Activated T-helper 1 cell treated with anti-CD3 and anti-CD28 coated beads, Interleukin-2, amount 50 U/mL, for 16 hours (primary cell): Measurements from ENCODE around the gene ADGRG6.
"Not testable (repeated sequence)": the region's sequence is repeated elsewhere in the genome, so short reads cannot be mapped to it uniquely, and the experiment has no call there.

Source experiments
- DNase-seq, 2 donors: peaks; one replicate each; pipeline ENCODE4 v3.0.0-alpha.2; 2020; ENCODE audit warnings: low read depth in 1 of 2, low spot score in 1 of 2

ADGRG6 gene

DNA sequence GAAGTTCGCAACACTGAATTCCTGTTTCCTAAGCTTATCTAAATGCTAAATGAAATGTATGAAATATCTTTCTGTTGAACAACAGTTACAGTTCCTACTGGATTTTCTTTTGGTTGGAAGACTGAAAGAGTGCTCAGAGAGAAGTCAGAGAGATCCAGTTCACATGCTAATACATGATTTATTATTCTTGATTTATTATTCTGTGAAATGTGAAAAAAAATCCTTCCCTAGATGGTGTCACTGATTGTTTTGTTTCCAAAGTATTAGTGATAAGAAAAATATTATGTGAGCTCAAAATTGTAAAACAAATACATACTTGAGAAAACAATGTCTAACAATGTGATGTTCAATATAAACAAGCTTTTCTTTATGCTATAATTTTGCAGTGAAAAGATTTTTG is 42.1 kb downstream of the ADGRG6 start:
- DNase-seq, result no peak

DNA sequence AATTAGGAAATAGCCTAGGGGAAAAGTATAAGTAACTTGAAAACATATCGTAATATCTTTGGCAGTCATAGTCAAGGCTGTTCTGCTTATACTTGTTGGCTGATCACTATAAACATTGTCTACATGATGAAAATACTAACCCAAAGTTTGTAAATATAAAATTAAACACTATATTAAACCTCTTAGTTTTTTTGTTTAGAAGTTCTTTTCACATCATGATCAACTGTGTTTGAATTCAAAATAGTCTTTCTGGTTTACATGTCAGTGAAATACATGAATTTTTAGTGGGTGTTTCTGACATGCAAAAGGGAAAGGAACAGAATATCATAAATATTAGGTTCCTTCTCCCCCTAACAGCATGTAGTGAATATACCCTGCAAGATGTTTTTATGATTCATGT is 43.5 kb downstream of the ADGRG6 start:
- DNase-seq, result no peak

DNA sequence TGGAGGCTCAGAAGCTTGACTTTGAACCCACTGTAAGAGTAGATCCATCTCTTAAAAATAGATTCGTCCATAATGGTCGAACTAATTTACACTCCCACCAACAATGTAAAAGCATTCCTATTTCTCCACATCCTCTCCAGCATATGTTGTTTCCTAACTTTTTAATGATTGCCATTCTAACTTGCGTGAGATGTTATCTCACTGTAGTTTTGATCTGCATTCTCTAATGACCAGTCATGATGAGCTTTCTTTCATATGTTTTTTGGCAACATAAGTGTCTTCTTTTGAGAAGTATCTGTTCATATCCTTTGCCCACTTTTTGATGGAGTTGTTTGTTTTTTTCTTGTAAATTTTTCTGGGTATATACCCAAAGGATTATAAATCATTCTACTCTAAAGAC is 44.4 kb downstream of the ADGRG6 start:
- DNase-seq, result not testable (repeated sequence)

DNA sequence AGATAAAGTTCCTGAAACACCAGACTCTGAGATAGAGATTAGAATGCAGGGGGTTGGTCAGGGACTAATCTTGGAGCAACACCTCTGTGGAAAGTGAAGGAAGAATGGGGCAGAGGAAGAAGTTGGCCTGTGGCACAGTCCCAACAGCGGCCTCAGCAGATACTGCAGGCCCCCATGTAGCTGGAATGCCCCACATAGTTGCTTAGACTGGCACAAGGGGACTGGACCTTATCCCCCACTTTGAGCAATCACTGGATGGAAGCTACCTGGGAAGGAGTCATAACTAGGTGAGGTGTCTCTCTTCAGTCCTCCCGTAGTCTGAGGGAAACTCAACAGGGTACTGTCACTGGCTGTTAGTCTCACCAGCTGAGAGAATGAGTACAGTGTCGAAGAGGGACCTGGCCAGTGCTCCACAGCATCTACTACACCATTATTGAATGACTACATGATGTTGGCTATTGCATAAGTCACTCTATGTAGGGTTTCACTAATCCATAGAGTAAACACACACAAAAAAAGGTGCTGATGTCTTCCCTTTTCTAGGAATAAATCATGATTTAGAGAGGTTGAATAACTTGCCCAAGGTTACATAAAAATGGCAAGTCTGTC is 47.5 kb downstream of the ADGRG6 start:
- no peak for DNase-seq

DNA sequence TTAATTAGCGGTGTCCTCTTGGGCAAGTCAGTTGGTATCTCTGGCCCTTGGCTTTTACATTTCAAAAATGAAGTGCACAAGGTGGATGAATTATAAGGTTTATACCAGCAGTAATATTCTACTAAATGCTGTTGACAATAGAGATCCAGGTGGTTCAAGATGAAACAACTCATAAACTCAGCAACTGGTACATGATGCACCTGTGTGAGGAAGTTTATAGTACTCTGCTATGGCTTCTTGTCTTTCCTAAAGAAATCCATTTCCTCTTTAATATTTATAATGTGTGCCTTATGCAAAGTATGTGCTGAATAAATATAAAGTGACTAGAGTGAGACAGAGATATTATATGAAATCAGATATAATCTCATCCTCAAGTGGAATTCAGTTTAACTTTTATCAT is 48.5 kb downstream of the ADGRG6 start:
- DNase-seq, result no peak

DNA sequence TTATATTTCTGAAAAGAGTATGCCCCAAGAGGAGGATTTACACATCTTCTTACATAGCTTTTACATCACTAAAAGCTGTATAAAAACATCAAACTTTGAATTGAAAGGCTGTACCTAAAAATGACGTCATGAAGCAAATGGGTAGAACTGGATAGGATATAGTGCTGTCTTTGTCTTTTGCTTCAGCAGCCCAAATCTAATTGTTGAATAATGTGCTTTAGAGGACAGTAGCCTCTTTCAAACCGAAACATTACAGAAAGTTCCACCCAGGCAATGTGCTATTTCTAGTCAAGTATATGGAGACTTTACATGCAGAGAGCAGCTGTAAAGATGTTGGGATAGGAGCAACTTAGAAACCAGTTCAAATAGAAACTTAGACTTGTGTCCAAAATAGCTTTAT is 51.9 kb downstream of the ADGRG6 start:
- no peak for DNase-seq

DNA sequence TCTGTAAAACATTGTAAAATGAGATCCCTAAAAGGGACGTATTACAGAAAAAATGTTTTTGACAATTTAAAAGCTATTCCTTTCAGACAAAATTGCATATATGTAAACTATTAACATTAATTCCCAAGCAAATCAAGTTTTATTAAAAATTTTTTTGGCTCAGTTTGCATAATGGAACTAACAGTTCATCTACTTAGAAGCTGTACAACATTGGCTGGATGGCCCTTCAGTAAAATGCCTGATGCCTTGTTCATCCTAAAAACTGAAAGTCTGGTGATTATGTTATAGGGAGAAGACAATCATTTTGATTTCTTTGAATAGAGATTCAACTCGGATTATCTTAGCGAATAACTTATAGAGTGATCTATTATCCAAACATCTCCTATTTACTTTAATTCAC is 52.8 kb downstream of the ADGRG6 start:
- no peak for DNase-seq

DNA sequence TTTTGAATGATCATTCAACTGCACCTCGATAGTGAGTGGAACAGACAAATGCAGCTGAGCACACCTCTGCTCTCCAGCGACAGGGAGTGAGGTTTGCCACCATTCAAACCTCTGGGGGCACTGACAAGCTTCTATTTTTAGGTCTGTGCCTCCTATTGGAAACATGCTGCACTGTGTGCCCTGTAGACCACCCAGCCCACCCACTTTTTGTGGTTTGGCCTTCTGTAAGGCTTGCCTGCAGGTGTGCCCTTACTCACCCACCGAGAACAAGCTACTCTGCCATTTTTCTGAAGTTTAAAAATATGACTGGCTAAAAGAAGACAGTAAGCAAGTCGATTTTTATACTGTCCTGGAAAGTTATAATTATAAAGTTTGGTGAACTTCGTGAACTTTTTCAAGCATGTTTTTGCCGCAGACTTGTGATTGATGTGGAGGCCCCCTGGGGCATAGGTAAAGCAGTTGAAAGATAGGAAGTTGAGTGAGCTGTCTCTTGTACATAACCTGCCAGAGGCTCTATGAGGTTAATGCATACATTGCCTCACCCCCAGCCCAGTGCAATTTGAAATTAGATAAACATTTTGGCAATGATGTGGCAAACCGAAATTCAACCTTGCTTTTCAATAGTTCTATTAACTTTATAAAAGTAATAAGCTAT is 53.8 kb downstream of the ADGRG6 start:
- DNase-seq, result no peak

DNA sequence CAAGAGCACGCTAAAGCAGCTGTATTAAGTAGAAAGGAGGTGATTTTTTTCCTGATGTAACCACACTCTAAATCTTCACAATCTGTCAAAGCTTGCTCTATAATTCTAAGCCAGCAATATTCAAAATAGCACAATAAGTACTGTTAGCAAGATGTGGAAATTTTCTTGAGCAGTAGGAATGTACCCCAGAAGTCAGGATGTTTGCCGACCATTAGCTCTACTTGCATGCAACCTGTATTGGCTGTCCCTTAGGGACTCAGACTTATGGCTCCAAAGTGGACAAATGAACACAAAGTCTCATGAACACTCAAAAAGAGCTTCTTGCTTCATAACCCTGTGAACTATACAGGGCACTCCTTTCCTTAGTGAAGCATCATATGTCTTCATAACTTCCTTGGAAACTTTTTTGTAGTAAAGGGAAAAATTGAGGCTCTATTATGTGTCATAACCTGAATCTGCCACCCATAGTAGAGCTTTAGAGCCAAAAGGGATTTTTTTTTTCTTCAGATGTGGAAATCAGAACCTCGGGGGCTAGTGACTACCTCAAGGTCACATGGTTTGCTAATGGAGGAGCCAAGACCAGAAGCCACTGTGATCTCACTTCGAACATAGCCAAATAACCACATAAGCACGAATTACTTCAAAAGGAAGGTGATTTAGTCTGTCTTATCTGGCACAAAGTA is 54.5 kb downstream of the ADGRG6 start:
- no peak for DNase-seq

DNA sequence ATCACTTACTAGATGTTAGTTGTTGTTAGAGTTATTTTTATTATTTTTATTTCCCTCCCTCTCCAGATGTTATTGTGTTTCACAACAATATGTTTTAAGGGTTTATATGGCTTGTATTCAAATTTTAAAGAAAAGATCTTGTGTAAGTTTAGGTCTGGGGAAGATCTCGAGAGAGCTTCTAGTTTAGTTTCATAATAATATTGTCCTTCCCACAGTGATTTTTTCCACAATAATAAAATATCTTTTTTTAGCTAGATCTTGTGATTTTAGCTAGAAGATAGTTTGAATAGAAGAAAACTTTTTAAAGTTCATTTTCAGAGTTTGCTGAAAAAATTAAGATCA is 55.0 kb downstream of the ADGRG6 start:
- no peak for DNase-seq

DNA sequence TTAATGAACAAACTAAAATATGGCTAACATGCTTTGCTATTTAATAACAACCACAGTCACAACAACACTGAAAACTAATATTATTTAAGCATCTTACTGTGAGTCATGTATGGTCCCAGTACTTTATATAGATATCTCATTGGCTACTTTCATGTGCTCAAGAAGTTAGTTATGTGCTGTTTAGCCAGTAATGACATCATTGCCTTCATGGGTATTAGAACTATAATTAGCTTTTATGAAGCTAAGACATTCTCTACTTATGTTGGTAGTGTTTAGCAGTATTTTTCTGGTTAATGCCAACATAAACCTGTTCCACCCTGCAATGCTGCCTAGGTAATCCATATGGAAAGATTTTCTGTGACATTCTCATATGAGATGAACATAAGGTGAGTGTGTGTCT is 56.1 kb downstream of the ADGRG6 start:
- DNase-seq, result no peak

DNA sequence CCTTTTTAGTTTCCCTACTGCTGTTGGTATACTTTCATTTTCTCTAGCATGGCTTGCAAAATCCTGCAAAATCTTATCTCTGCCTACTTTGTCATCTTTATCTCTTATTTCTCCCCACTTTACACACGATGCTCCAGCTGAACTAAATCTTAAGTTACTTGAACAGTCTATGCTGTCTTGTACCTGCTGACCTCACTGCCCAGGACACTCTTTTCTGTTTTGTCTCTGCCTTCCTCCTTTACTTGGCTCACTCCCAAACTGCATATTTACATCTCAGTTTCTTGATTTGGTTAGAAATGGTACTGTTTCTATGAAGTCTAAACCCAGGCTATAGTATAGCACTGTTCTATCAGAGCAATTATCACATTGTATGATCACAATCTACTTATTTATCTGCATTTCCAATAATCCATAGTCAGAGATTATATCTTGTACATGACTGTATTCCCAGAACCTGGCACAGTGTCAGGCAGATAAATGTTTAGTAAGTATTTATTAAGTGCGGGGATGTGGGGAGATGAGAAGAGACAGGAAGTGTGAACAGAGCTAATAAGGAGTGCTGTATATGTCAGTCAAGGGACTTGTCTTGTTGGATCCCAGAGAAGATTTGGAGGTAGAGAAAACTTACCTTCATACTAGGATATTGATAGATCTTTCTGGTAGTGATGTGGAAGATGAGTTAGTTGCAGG is 57.6 kb downstream of the ADGRG6 start:
- no peak for DNase-seq

DNA sequence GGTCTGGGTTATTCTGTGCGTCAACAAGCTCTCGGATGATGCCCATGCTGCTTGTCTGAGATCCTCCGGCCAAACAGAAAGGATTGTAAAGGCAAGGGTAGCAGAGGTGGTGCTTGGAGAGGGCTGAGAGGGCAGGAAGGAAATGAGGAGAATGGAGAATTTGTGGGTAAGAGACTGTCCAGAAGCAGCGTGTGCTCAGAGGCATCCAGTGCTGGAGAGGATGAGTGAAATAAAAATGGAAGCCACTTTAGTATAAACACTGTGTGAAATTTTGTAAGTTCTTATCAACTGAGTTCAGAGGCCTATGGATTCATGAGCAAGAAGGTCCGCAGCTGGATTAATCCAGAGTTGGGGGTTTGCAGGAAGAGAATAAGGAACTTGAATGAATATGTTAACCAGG is 59.5 kb downstream of the ADGRG6 start:
- no peak for DNase-seq

DNA sequence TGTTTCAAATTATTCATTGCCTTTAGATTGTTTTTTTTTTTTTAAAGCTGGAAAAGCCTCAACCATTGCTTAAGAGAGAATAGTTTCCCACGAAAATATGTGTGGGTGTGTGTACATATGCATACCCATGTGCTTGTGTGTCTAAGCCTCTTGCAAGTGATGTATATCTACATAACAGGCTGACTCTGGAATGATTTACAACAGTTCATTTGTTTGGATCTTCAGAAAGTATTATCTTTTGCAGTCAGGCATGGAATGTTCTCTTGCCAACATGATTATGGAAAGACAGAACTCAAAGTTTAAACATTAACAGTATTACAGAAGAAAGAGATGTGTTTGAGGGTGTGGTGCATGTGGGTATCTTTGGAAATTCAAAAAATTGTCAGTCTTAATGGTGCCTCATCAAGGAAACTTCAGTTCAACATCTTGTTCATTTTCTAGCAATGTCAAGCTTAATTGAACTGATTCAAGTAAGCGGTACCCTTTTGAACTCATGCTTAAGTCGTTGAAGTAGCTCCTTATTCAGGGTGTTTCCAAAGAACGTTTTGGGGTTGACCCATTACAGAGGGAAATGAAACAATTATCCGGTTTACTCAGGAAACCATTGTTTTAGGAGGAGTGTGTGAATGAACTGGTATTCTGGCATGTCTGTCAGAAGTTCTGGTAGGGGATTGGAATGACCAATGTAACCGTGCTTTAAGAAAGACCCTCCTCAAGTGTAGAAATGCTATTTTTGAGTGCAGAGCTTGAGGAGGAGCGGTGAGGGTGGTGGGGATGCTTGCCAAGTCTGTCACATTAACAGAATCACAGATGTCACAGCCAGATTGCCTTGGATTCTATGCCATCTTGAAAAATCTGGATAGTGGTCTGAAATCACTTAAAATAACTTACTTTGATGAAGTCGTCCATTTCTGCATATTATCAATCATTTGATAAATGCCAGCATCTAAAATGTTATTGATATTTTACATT is 60.3 kb downstream of the ADGRG6 start:
- no peak for DNase-seq

DNA sequence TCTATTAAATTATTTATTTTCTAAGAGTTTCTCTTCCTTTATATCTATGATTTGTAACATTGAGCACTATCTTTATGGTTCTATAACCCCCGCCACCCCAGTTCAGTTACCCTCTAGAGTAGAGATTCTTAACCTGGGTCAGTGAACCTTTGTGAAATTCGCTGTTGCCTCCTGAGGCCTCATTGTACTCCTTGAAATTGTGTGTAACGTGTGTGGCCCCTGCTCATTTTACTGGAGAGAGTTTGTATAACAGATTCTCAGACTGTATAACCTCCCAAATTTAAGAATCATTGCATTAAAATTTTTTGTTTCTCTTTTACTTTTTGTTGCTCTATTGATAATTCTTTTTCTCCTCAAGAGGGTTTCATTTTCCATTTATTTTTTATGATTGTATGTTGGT is 65.3 kb downstream of the ADGRG6 start:
- no peak for DNase-seq

DNA sequence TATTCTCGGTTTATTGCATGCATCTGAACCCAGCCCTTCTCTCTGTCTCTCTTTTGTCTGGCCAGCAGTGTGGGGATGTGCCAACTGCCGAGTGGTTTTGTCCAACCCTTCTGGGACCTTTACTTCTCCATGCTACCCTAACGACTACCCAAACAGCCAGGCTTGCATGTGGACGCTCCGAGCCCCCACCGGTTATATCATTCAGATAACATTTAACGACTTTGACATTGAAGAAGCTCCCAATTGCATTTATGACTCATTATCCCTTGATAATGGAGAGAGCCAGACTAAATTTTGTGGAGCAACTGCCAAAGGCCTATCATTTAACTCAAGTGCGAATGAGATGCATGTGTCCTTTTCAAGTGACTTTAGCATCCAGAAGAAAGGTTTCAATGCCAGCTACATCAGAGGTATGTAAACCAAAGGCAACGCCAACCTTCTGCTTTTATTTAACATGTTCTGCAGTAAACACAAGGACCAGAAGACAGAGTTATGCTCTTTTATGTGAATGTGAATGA is 65.8 kb downstream of the ADGRG6 start:
- DNase-seq, result no peak

DNA sequence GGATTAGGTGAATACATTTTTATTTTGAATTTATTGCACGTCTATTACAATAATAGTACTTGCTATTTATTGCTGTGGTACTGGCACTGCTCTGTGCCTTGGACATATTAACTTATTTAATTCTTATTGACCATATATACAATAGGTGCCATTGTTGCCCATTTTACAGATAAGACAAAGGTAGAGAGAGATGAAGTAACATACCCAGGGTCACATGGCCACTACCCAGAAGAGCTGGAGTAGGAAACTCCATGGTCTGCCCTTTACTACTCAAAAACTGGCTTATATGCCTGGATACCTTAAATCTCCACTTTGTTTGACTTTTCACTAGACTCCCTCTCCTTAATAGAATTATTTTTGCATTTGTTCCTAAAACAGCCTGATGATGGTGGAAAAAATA is 67.5 kb downstream of the ADGRG6 start:
- DNase-seq, result no peak

DNA sequence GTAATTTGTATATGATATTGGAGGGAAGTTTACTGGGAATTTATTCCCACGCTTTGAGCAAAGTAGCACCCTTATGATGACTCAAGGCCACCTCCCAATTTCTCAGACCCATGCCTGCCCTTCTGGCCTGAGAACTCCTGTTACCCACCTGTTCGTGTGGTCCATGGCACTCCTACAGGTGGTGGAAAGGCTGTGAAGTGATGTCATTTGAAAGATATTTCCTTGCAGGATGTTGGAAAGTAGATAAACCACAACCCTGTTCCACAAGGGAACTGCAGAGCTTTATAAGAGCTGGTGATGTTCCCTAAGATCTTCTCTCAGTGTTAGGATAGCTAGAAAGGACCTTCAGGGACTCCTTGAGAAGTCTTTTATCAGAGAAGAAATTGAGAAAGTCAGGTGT is 70.5 kb downstream of the ADGRG6 start:
- no peak for DNase-seq

DNA sequence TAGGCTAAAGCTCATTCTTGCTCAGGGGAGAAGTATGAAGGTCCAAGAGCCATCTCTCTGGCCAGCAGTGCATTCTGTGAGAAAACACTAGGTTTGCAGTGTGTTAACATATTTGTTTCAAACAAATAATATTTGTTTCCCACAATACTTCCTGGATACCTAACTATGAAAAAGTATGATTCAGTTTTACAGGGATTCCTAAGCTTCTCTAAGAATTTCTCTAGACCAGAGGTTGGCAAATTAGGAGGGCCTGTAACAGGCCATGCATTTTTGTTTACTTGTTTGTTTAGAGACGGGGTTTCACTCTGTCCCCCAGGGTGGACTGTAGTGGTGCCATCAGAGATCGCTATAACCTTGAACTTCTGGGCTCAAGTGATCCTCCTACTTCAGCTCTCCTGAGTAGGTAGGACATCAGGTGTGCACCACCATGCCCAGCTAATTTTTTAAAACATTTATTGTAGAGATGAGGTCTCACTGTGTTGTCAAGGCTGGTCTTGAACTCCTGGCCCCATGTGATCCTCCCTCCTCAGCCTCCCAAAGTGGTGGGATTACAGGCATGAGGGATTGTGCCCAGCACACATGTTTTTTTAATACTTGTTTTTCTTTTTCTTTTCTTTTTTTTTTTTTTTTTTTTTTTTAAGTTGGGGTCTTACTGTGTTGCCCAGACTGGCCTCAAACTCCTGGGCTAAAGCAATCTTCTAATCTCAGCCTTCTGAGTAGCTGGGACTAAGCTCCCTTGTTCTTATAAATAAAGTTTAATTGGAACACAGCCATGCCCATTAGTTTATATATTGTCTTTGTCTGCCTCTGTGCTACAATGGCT is 71.7 kb downstream of the ADGRG6 start:
- no peak for DNase-seq
